ENCODE data around the gene SNX25. TPM values are rescaled to one million over a fixed set of nuclear protein-coding genes. Genes with fewer than 3 reads are reported as not detected.

The SNX25 gene
- total RNA-seq, 4 donors from 2014 or later, result 5.5 to 18.9 (median 7.5) TPM

DNA sequence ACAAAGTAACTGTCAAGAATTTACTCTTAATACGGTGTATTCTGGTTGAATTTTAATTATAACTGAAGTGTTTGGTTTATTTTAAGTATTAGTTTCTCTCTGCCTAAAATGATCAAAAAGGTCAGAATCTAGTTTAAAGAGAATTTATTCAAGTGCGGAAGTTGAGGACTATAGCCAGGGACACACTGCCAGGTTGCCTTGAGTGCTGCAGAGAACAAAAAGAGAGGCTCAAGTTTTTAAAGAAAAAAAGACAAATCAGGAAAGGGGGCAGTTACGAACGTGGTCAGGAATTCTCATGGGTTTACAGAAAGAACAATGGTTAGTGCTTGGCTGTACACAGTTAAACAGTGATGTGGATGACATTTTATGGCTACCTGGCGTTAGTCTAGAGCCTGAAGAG is 81.3 kb downstream of the SNX25 start:
- no peaks in the 10 kb centered on the region for H3K4me1 ChIP-seq
- DNase-seq, result no peak
- intact Hi-C loops (cut with DNase I), result no loop called here
- H3K9me3 ChIP-seq, result no peaks in the 10 kb centered on the region
- H3K27ac ChIP-seq, result no peak overlapping the region
- TF ChIP-seq, protein P1, sequence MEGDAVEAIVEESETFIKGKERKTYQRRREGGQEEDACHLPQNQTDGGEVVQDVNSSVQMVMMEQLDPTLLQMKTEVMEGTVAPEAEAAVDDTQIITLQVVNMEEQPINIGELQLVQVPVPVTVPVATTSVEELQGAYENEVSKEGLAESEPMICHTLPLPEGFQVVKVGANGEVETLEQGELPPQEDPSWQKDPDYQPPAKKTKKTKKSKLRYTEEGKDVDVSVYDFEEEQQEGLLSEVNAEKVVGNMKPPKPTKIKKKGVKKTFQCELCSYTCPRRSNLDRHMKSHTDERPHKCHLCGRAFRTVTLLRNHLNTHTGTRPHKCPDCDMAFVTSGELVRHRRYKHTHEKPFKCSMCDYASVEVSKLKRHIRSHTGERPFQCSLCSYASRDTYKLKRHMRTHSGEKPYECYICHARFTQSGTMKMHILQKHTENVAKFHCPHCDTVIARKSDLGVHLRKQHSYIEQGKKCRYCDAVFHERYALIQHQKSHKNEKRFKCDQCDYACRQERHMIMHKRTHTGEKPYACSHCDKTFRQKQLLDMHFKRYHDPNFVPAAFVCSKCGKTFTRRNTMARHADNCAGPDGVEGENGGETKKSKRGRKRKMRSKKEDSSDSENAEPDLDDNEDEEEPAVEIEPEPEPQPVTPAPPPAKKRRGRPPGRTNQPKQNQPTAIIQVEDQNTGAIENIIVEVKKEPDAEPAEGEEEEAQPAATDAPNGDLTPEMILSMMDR (IDR thresholded peaks at IDR 0.05), result no peak
- peaks cover 0 to 61% (median 0%) of the 10 kb centered on the region in 3 donors for H3K36me3 ChIP-seq
- no peak overlapping the region for H3K4me3 ChIP-seq
- 74 to 78% methylated on average over 5 of the region's 5 CpGs for WGBS, 2 donors
- H3K27me3 ChIP-seq, result no peaks in the 10 kb centered on the region

DNA sequence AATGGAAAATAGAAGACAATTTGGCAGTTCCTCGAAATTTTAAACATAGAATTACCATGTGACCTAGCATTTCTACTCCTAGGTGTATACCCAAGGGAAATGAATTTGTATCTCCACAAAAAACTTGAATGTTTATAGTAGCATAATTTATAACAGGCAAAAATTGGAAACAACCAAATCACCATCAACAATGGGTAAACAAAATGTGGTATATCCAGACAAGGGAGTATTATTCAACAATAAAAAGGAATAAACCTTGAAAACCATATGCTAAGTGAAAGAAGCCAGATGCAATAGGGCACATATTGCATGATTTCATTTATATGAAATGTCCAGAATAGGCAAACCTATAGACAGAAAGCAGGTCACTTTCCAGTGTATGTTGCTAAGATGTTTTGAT is 83.8 kb downstream of the SNX25 start:
- intact Hi-C loops (cut with DNase I), result no loop called here
- TF ChIP-seq, protein P1 (IDR thresholded peaks at IDR 0.05), result no peak
- TF ChIP-seq POLR2A (IDR thresholded peaks at IDR 0.05), result no peak
- no peaks in the 10 kb centered on the region for H3K9me3 ChIP-seq
- H3K4me3 ChIP-seq, result no peak overlapping the region
- no peak overlapping the region for H3K27ac ChIP-seq
- WGBS, 2 donors, result 90 to 92% methylated on average over 1 of the region's 1 CpG
- H3K27me3 ChIP-seq, result no peaks in the 10 kb centered on the region
- peaks cover 0 to 66% (median 0%) of the 10 kb centered on the region in 3 donors for H3K36me3 ChIP-seq
- no peak for DNase-seq
- no peaks in the 10 kb centered on the region for H3K4me1 ChIP-seq

DNA sequence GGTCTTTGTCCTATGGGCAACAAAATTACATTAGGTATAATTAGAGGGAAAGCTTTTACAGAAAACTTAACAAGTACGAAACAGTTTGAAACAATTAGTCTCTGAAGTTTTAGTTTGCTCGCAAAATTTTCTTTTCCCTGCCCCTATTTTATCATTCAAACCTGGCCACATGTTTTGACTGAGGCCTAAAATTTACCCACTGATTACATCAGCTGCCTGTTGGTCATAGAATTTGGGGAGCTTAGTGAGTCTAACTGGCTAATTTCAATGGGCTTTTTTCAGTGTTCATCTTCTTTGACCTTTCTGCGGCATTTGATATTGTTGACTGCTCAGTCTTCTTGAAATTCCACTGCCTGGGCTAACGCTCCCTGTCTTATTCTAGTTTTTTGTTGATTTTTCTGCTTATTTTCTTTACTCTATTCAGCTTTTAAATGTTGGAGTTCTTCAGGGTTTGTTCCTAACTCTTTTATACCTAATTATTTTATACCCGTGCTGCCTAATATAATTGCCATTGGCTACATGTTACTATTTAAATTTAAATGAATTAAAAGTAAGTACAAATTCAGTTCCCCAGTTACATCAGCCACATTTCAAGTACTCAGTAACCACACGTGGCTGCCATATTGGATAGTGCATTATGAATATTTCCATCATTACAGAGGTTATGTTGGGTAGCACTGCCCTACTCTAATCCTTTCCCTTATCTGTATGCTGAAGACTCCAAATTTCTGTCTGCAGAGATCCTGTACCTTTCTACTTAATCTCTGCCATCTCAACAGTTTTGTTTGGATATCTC is 87.5 kb downstream of the SNX25 start:
- H3K36me3 ChIP-seq, result peaks cover 0 to 31% (median 0%) of the 10 kb centered on the region in 3 donors
- H3K9me3 ChIP-seq, result no peaks in the 10 kb centered on the region
- H3K27ac ChIP-seq, result no peak overlapping the region
- H3K4me1 ChIP-seq, result no peaks in the 10 kb centered on the region
- no peak overlapping the region for H3K4me3 ChIP-seq
- H3K27me3 ChIP-seq, result no peaks in the 10 kb centered on the region
- TF ChIP-seq, protein P1 (IDR thresholded peaks at IDR 0.05), result no peak
- no peak for TF ChIP-seq POLR2A (IDR thresholded peaks at IDR 0.05)
- DNase-seq, result no peak
- WGBS, 2 donors, result 91 to 92% methylated on average over 6 of the region's 6 CpGs
- intact Hi-C loops (cut with DNase I), result no loop called here

DNA sequence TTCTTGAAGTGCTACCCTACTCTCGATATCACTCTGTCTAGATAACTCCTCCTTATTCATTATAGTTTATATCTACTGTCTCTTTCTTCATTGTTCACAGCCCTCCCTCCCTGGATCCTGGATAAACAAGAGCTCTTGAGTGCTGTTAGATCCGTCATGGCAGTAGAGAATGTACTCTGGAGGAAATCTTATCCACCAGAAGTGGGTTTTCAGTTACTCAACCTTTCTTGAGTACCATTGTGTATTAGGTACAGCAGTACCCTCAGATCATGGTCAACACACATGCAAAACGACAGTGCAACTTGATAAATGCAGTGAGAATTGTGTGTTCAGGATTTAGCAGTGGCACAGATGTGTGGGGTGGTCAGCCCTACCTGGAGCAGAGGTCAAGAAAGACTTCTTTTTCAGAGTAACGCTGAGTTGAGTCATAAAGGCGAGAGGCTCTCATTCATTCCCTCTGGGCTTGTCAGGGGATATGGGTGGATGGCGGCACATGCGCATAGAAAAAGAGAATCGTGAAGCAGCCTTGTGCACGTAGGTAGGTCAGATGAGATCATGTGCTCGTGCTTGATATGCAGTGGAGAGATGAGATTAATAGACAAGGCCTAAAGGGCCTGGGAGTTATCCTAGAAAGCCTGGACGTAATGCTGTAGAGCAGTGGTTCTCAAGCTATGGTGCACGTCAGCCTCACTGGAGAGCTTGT is 89.5 kb downstream of the SNX25 start:
- Histone ChIP-seq H3K27me3 (no peaks in the 10 kb centered on the region), H3K27ac (no peak overlapping the region), H3K4me1 (no peaks in the 10 kb centered on the region), H3K9me3 (no peaks in the 10 kb centered on the region), H3K36me3 (peaks cover 0 to 13% (median 0%) of the 10 kb centered on the region in 3 donors), H3K4me3 (no peak overlapping the region)
- DNase-seq, result no peak
- WGBS, 2 donors, result 79 to 91% methylated on average over 12 of the region's 12 CpGs
- no peak for TF ChIP-seq POLR2A (IDR thresholded peaks at IDR 0.05)
- TF ChIP-seq, protein P1 (IDR thresholded peaks at IDR 0.05), result no peak
- intact Hi-C loops (cut with DNase I), result no loop called here

DNA sequence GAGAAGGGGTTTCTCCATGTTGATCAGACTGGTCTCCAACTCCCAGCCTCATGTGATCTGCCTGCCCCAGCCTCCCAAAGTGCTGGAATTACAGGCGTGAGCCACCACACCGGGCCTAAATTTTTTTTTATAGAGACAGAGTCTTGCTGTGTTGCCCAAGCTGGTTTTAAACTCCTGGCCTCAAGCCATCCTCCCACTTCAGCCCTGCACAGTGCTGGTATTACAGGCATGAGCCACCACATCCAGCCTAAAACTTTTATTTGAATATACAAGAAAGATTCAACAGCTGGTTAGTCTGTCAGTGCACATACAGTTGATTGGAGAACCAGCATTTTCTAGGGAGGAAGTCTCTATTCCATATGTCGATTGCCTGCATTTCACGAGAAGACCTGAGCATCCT is 95.1 kb downstream of the SNX25 start:
- H3K9me3 ChIP-seq, result no peaks in the 10 kb centered on the region
- H3K27ac ChIP-seq, result no peak overlapping the region
- no peak for TF ChIP-seq POLR2A (IDR thresholded peaks at IDR 0.05)
- TF ChIP-seq, protein P1 (IDR thresholded peaks at IDR 0.05), result no peak
- H3K4me3 ChIP-seq, result no peak overlapping the region
- H3K36me3 ChIP-seq, result peaks cover 0 to 7% (median 0%) of the 10 kb centered on the region in 3 donors
- H3K27me3 ChIP-seq, result no peaks in the 10 kb centered on the region
- peaks cover 0 to 27% (median 0%) of the 10 kb centered on the region in 3 donors for H3K4me1 ChIP-seq
- DNase-seq, result no peak
- intact Hi-C loops (cut with DNase I), result no loop called here
- WGBS, 2 donors, result 92 to 93% methylated on average over 3 of the region's 4 CpGs

All from esophagus squamous epithelium (tissue), 5 donors.